GM12864 (cell line): Measurements from ENCODE around the gene HOXB3.
A peak's percentile ranks its signal among the peaks of the same experiment; 100 is the strongest.

ENCODE experiments used
- DNase-seq: peaks from one replicate; pipeline ENCODE4 v3.0.0-alpha.2; 2011; ENCODE audit warnings: low read depth
- H3K4me3 ChIP-seq: 2 replicates; pipeline ENCODE4 v1.5.1; 2011; ENCODE audit warnings: mild to moderate bottlenecking, low read depth, low read length, control low read depth
- CTCF ChIP-seq: IDR thresholded peaks from 2 replicates; pipeline ENCODE4 v1.5.1; 2011; ENCODE audit warnings: low read depth, mild to moderate bottlenecking, moderate library complexity, low read length, control low read depth, inconsistent platforms; ENCODE audit errors: missing control alignments

HOXB3 gene

DNA sequence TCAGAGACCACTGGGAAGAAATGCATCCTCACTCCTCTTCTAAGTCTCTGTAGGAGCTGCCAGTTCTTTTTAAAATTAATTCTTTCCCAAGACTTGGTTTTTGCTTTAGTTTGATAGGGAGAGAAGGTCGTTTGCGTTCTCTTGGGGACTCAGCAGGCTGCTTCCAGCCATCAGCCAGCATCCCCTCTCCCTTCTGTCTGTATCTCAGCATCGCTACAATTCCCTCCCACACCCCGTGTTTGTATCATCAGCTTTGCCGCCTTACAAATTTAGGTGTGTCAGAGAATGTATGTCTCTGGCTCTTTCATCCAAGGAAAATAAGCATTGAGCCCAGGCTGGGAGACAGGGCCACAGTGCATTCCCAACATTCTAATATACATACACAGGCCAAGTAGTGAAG lies 9.3 kb upstream of the HOXB3 start:
- no peak overlapping the region for H3K4me3 ChIP-seq
- DNase-seq: no peak
- TF ChIP-seq CTCF: no peak

GRCh38 chr17:48598736-48599135 lies 8.7 kb upstream of the HOXB3 start:
- DNase-seq: no peak
- TF ChIP-seq CTCF: no peak
- H3K4me3 ChIP-seq: no peak overlapping the region

- no peak for DNase-seq
- TF ChIP-seq CTCF: no peak
- H3K4me3 ChIP-seq: peak overlapping the region; percentile 43
Measured at GRCh38 chr17:48597778-48598631, 8.0 kb upstream of the HOXB3 start.

- H3K4me3 ChIP-seq: peak overlapping the region; percentile 43
- TF ChIP-seq CTCF: no peak
- DNase-seq: no peak
Measured at GRCh38 chr17:48597528-48597777, 7.4 kb upstream of the HOXB3 start.

GRCh38 chr17:48596735-48597527 lies 6.9 kb upstream of the HOXB3 start:
- TF ChIP-seq CTCF: no peak
- no peak for DNase-seq
- peak overlapping the region; percentile 43 for H3K4me3 ChIP-seq

GRCh38 chr17:48596000-48596734 lies 6.1 kb upstream of the HOXB3 start:
- no peak for DNase-seq
- peak overlapping the region; percentile 34 for H3K4me3 ChIP-seq
- TF ChIP-seq CTCF: no peak
